Upper lobe of right lung (tissue), 1 donor: ENCODE data around the gene BICC1. TPM values are rescaled to one million over a fixed set of nuclear protein-coding genes. Genes with fewer than 3 reads are reported as not detected.

ENCODE experiments used
- ATAC-seq: fragments of 200-7000 bp; cut with Tn5 transposase; one replicate; pipeline ENCODE4 v1.9.1; 2020; ENCODE audit warnings: mild to moderate bottlenecking, moderate library complexity
- DNase-seq: peaks from one replicate; pipeline ENCODE4 v3.0.0-alpha.2; 2020
- H3K27ac ChIP-seq: fragments of 200-600 bp; one replicate; pipeline ENCODE4 v1.8.0; 2022
- H3K27me3 ChIP-seq: fragments of 200-600 bp; one replicate; pipeline ENCODE4 v1.8.0; 2022; ENCODE audit warnings: mild to moderate bottlenecking
- H3K36me3 ChIP-seq: fragments of 200-600 bp; one replicate; pipeline ENCODE4 v1.8.0; 2022
- H3K4me1 ChIP-seq: fragments of 200-600 bp; one replicate; pipeline ENCODE4 v1.8.0; 2022
- H3K4me3 ChIP-seq: fragments of 200-600 bp; one replicate; pipeline ENCODE4 v1.8.0; 2022; ENCODE audit warnings: mild to moderate bottlenecking
- H3K9me3 ChIP-seq: fragments of 200-600 bp; one replicate; pipeline ENCODE4 v1.8.0; 2022
- intact Hi-C: fragments of 100-400 bp; cut with DNase I; formaldehyde crosslinking; loops from one replicate; pipeline ENCODE4 v1.11.0; 2022
- total RNA-seq: library from RNA; stranded (reverse); fragmentation: NEBNext Ultra II Directional; extraction: Animal tissue kit (Norgen Biotek cat#: 25700); gene quantifications from one replicate; pipeline ENCODE4 v1.2.1, GENCODE V29; 2021
- TF ChIP-seq, protein P1 (sequence below): fragments of 200-600 bp; IDR thresholded peaks from one replicate; pipeline ENCODE4 v1.8.0; 2022; ENCODE audit warnings: antibody characterized with exemption
- donor health status: DM: no; HTN: yes; CAD: no; lungs with severe emphysema.

Gene BICC1
- total RNA-seq, 1 donor from 2014 or later: 9.2 TPM

DNA sequence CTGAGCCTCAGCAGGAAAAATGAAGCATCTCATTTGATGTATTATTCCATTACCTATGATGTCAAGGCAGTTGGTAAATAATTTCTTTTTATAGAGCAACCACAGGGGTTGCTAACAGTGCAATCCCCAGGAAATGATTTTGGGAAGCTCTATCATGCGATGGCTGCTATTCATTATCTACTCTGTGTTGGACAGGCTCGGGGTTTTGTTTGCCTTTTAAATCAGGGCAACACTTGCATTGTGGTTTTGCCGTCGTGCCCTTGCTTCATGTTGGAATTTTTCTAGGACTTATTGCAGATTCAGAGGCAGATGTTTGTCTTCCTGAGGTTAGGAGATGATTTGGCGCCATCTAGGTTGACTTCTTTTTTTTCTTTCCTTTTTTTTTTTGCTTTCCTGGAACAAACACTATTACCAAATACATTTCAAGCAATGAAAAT, 128.4 kb downstream of the BICC1 start:
- Histone ChIP-seq H3K36me3 (no peaks in the 10 kb centered on the region), H3K27ac (no peak overlapping the region), H3K9me3 (no peaks in the 10 kb centered on the region), H3K4me3 (no peak overlapping the region), H3K4me1 (peaks cover 8% of the 10 kb centered on the region), H3K27me3 (no peaks in the 10 kb centered on the region)
- TF ChIP-seq, protein P1, sequence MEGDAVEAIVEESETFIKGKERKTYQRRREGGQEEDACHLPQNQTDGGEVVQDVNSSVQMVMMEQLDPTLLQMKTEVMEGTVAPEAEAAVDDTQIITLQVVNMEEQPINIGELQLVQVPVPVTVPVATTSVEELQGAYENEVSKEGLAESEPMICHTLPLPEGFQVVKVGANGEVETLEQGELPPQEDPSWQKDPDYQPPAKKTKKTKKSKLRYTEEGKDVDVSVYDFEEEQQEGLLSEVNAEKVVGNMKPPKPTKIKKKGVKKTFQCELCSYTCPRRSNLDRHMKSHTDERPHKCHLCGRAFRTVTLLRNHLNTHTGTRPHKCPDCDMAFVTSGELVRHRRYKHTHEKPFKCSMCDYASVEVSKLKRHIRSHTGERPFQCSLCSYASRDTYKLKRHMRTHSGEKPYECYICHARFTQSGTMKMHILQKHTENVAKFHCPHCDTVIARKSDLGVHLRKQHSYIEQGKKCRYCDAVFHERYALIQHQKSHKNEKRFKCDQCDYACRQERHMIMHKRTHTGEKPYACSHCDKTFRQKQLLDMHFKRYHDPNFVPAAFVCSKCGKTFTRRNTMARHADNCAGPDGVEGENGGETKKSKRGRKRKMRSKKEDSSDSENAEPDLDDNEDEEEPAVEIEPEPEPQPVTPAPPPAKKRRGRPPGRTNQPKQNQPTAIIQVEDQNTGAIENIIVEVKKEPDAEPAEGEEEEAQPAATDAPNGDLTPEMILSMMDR: no peak
- ATAC-seq (peak; percentile 22), DNase-seq (no peak)
- intact Hi-C loops: no loop called here

DNA sequence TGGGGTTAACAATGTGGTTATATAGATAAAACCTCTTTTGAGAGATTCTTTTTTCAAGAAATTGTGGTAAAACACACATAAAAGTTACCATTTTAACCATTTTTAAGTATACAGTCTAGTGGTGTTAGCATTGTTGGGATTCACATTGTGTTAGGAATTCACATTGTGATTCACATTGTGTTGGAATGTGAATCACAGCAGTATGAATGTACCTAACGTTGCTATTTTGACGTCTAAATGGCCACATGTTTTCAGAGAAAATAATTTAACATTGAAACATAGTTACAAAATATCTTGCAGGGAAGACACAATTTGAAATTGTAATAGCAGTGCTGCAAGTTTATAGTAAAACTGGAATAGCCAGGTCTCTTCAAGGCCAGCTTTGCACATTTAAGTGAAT, 129.0 kb downstream of the BICC1 start:
- ATAC-seq (no peak), DNase-seq (no peak)
- no peak overlapping the region for H3K4me3 ChIP-seq
- H3K4me1 ChIP-seq: peaks cover 8% of the 10 kb centered on the region
- H3K9me3 ChIP-seq: no peaks in the 10 kb centered on the region
- intact Hi-C loops: no loop called here
- TF ChIP-seq, protein P1: no peak
- H3K27ac ChIP-seq: no peak overlapping the region
- H3K27me3 ChIP-seq: no peaks in the 10 kb centered on the region
- H3K36me3 ChIP-seq: no peaks in the 10 kb centered on the region

DNA sequence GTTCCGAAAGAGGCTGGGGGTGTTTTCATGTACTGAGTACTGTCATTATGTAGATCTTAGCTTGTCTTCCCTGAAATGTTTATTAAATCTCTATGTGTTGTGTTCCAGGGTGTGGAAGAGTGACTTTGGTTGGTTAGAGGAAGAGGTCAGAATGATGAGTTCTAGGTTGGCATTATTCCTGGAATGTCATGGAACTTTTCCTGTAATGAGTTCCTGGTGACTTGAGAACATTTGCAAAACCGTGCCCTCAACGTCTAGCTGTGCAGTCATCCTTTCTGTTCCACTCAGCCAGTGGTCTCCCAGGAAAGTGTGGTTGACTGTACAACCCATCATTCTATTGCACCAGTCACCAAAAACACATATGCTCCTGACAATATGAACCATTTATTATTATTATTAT, 129.6 kb downstream of the BICC1 start:
- H3K27ac ChIP-seq: no peak overlapping the region

DNA sequence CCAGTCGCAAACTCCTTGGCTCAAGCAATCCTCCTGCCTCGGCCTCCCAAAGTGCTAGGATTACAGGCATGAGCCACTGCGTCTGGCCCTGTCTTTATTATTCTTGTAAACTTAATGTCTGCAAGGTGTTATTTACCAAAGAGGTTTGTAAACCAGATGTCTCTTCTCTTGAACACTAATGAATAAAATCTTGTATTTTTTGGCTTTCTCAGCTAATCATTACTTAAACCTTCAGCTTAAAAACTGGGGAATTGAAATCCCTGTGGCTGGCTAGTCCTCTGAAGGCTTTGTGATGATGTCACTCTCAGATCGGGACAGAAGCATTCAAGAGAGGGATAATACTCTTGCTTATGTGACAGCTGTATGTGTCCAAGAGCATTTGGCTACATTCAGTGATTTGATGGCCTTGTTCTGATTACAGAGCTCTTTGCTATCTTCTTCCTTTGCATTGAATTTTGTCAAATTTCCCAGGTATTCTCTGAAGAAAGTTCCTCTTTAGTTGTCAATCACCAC, 130.3 kb downstream of the BICC1 start:
- TF ChIP-seq, protein P1: no peak
- peaks cover 12% of the 10 kb centered on the region for H3K4me1 ChIP-seq
- no peaks in the 10 kb centered on the region for H3K36me3 ChIP-seq
- DNase-seq (no peak), ATAC-seq (no peak)
- H3K9me3 ChIP-seq: no peaks in the 10 kb centered on the region
- H3K4me3 ChIP-seq: no peak overlapping the region
- intact Hi-C loops: no loop called here
- no peaks in the 10 kb centered on the region for H3K27me3 ChIP-seq
- no peak overlapping the region for H3K27ac ChIP-seq

More for the DNA sequence above, 129.6 kb downstream of the BICC1 start:
- Histone ChIP-seq H3K9me3 (no peaks in the 10 kb centered on the region), H3K4me1 (peaks cover 8% of the 10 kb centered on the region), H3K36me3 (no peaks in the 10 kb centered on the region), H3K27me3 (no peaks in the 10 kb centered on the region), H3K4me3 (no peak overlapping the region)
- DNase-seq: no peak
- intact Hi-C loops: no loop called here
- ATAC-seq: no peak
- TF ChIP-seq, protein P1: no peak

DNA sequence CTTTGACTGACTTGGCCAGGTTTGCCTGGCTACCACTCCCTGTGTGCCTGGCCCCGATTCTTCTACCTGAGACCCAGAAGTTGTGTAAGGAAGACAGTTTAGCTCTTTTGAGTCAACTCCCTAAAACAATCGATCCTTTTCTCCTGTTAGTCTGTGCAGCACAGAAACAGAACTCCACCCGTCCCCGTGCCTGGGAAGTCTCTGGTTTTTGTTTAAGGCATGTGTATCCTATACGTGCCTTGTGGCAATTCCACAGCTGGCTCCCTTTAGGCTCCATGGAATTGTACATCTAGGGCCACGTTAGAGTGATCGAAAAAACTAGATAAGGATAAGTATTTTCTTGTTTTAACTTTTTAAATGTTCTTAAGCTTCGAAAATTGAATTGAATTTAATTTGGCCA, 131.6 kb downstream of the BICC1 start:
- TF ChIP-seq, protein P1: no peak
- no peak for ATAC-seq

More for the DNA sequence above, 131.6 kb downstream of the BICC1 start:
- no peak for DNase-seq
- H3K9me3 ChIP-seq: no peaks in the 10 kb centered on the region
- no peaks in the 10 kb centered on the region for H3K36me3 ChIP-seq
- H3K27me3 ChIP-seq: no peaks in the 10 kb centered on the region
- intact Hi-C loops: no loop called here
- no peak overlapping the region for H3K27ac ChIP-seq
- H3K4me3 ChIP-seq: no peak overlapping the region
- peaks cover 19% of the 10 kb centered on the region for H3K4me1 ChIP-seq
